Mesenchymal stem cell (in vitro differentiated cells and primary cell): ENCODE measurements around the gene TRIM74.
"Not testable (repeated sequence)": the region's sequence is repeated elsewhere in the genome, so short reads cannot be mapped to it uniquely, and the experiment has no call there.

Source experiments
- DNase-seq: peaks from one replicate; pipeline ENCODE4 v3.0.0-alpha.2; 2013
- H2AFZ ChIP-seq: one replicate; pipeline ENCODE4 v1.6.1; 2013; ENCODE audit warnings: low read depth, mild to moderate bottlenecking, control low read depth, inconsistent platforms, low read length, moderate library complexity
- H2AK5ac ChIP-seq: 2 replicates; pipeline ENCODE4 v1.6.1; 2013; ENCODE audit warnings: low read length, moderate library complexity, mild to moderate bottlenecking, inconsistent platforms; ENCODE audit not compliant: severe bottlenecking
- H2BK120ac ChIP-seq: one replicate; pipeline ENCODE4 v1.6.1; 2013; ENCODE audit warnings: low read depth, mild to moderate bottlenecking, inconsistent platforms, low read length, moderate library complexity
- H2BK12ac ChIP-seq, 2 experiments: one replicate each; pipeline ENCODE4 v1.6.1; 2013; ENCODE audit warnings: inconsistent platforms in 2 of 2, low read length in 2 of 2, mild to moderate bottlenecking in 2 of 2, moderate library complexity in 2 of 2, control low read depth in 1 of 2
- H2BK15ac ChIP-seq: one replicate; pipeline ENCODE4 v1.6.1; 2013; ENCODE audit warnings: mild to moderate bottlenecking, low read depth, inconsistent platforms; ENCODE audit not compliant: poor library complexity, severe bottlenecking
- H2BK5ac ChIP-seq: 2 replicates; pipeline ENCODE4 v1.6.1; 2013; ENCODE audit warnings: low read depth, mild to moderate bottlenecking, low read length, control low read depth, inconsistent platforms; ENCODE audit not compliant: poor library complexity, severe bottlenecking
- H3K14ac ChIP-seq, 2 experiments: one replicate each; pipeline ENCODE4 v1.6.1; 2013; ENCODE audit warnings: inconsistent platforms in 2 of 2, low read length in 2 of 2, control low read depth in 1 of 2, mild to moderate bottlenecking in 1 of 2, moderate library complexity in 1 of 2
- H3K18ac ChIP-seq, 2 experiments: one replicate each; pipeline ENCODE4 v1.6.1; 2013; ENCODE audit warnings: inconsistent platforms in 2 of 2, low read length in 2 of 2, control low read depth in 1 of 2, low read depth in 1 of 2, mild to moderate bottlenecking in 1 of 2
- H3K23ac ChIP-seq, 2 experiments: one replicate each; pipeline ENCODE4 v1.6.1; 2013; ENCODE audit warnings: inconsistent platforms in 2 of 2, low read length in 2 of 2, mild to moderate bottlenecking in 2 of 2, moderate library complexity in 2 of 2, control low read depth in 1 of 2
- H3K27ac ChIP-seq: 2 replicates; pipeline ENCODE4 v1.5.1; 2013; ENCODE audit warnings: mild to moderate bottlenecking, moderate library complexity, low read length, control low read depth, inconsistent platforms; ENCODE audit not compliant: poor library complexity, severe bottlenecking
- H3K27me3 ChIP-seq, 2 experiments: 2 replicates each; pipeline versions ENCODE4 v1.6.1 to v1.7.0; 2013; ENCODE audit warnings: low read length in 2 of 2, mild to moderate bottlenecking in 2 of 2, moderate library complexity in 2 of 2, control low read depth in 1 of 2, inconsistent platforms in 1 of 2; ENCODE audit not compliant: control insufficient read depth in 1 of 2, insufficient read depth in 1 of 2
- H3K36me3 ChIP-seq, 2 experiments: 2 replicates each; pipeline versions ENCODE4 v1.6.1 to v1.7.0; 2013; ENCODE audit warnings: low read length in 2 of 2, control low read depth in 1 of 2, inconsistent platforms in 1 of 2, low read depth in 1 of 2, mild to moderate bottlenecking in 1 of 2; ENCODE audit not compliant: insufficient read depth in 2 of 2, control insufficient read depth in 1 of 2
- H3K4ac ChIP-seq, 2 experiments: one replicate each; pipeline ENCODE4 v1.6.1; 2013; ENCODE audit warnings: inconsistent platforms in 2 of 2, low read length in 2 of 2, mild to moderate bottlenecking in 2 of 2, moderate library complexity in 2 of 2, control low read depth in 1 of 2, low read depth in 1 of 2
- H3K4me1 ChIP-seq: 2 replicates; pipeline ENCODE4 v1.6.1; 2013; ENCODE audit warnings: low read depth, low read length, control low read depth; ENCODE audit not compliant: control insufficient read depth, insufficient read depth
- H3K4me2 ChIP-seq: 2 replicates; pipeline ENCODE4 v1.6.1; 2013; ENCODE audit warnings: low read length, mild to moderate bottlenecking, inconsistent platforms; ENCODE audit not compliant: poor library complexity, severe bottlenecking
- H3K4me3 ChIP-seq, 2 experiments: 2 replicates each; pipeline versions ENCODE4 v1.5.1 to v1.7.0; 2013; ENCODE audit warnings: low read length in 2 of 2, mild to moderate bottlenecking in 2 of 2, control low read depth in 1 of 2, low read depth in 1 of 2; ENCODE audit not compliant: insufficient read depth in 1 of 2
- H3K79me1 ChIP-seq: replicated peaks from 2 replicates; pipeline ENCODE4 v1.6.1; 2013; ENCODE audit warnings: mild to moderate bottlenecking, control low read depth, low read length, inconsistent platforms; ENCODE audit not compliant: poor library complexity, severe bottlenecking
- H3K9ac ChIP-seq: 2 replicates; pipeline ENCODE4 v1.7.0; 2013; ENCODE audit warnings: mild to moderate bottlenecking, low read length, moderate library complexity
- H3K9me3 ChIP-seq: 2 replicates; pipeline ENCODE4 v1.7.0; 2013; ENCODE audit warnings: mild to moderate bottlenecking, low read length; ENCODE audit not compliant: control insufficient read depth
- H4K8ac ChIP-seq: one replicate; pipeline ENCODE4 v1.6.1; 2013; ENCODE audit warnings: inconsistent platforms, mild to moderate bottlenecking, low read length, moderate library complexity
- H4K91ac ChIP-seq: one replicate; pipeline ENCODE4 v1.6.1; 2013; ENCODE audit warnings: mild to moderate bottlenecking, low read length, inconsistent platforms
- WGBS: methylation state at CpG from one replicate; pipeline ENCODE4 v1.1.7; 2013; ENCODE audit warnings: mixed read lengths; 5-methylcytosine and 5-hydroxymethylcytosine counted together

TRIM74 gene

GRCh38 chr7:72982084-72982483 lies 12.8 kb upstream of the TRIM74 start:
- H3K18ac ChIP-seq, H3K9ac ChIP-seq: not testable (repeated sequence)
- WGBS = no CpG with 5 or more reads among the region's 11 CpGs

GRCh38 chr7:72980382-72980781 lies 11.1 kb upstream of the TRIM74 start:
- H3K27me3 ChIP-seq, H2AK5ac ChIP-seq, H3K23ac ChIP-seq, H3K4ac ChIP-seq, H2BK5ac ChIP-seq, H3K79me1 ChIP-seq, H3K36me3 ChIP-seq, H2BK12ac ChIP-seq, H4K91ac ChIP-seq, H3K18ac ChIP-seq, H2BK120ac ChIP-seq, H3K9ac ChIP-seq, H3K4me2 ChIP-seq, DNase-seq, H3K4me3 ChIP-seq, H3K4me1 ChIP-seq, H2BK15ac ChIP-seq, H3K27ac ChIP-seq, H3K14ac ChIP-seq, H2AFZ ChIP-seq, H3K9me3 ChIP-seq, H4K8ac ChIP-seq: not testable (repeated sequence)
- WGBS = no CpG with 5 or more reads among the region's 6 CpGs

More at GRCh38 chr7:72982084-72982483, 12.8 kb upstream of the TRIM74 start:
- H3K4me2 ChIP-seq, H2BK5ac ChIP-seq, H2BK120ac ChIP-seq, H4K8ac ChIP-seq, H3K4me1 ChIP-seq, H2BK15ac ChIP-seq, H3K4me3 ChIP-seq, H3K27ac ChIP-seq, H3K9me3 ChIP-seq, H3K36me3 ChIP-seq, H3K27me3 ChIP-seq, DNase-seq, H3K14ac ChIP-seq, H3K4ac ChIP-seq, H4K91ac ChIP-seq, H3K23ac ChIP-seq, H2BK12ac ChIP-seq, H2AFZ ChIP-seq, H2AK5ac ChIP-seq, H3K79me1 ChIP-seq: not testable (repeated sequence)

GRCh38 chr7:72976434-72976833 lies 7.2 kb upstream of the TRIM74 start:
- H3K4me1 ChIP-seq, H2BK5ac ChIP-seq, H3K23ac ChIP-seq, DNase-seq, H3K4me3 ChIP-seq, H3K9ac ChIP-seq, H3K4ac ChIP-seq, H3K27ac ChIP-seq, H2BK15ac ChIP-seq, H2BK120ac ChIP-seq, H3K4me2 ChIP-seq, H3K18ac ChIP-seq, H3K79me1 ChIP-seq, H2AK5ac ChIP-seq, H3K36me3 ChIP-seq, H3K27me3 ChIP-seq, H3K9me3 ChIP-seq, H2BK12ac ChIP-seq, H3K14ac ChIP-seq, H2AFZ ChIP-seq, H4K8ac ChIP-seq, H4K91ac ChIP-seq: not testable (repeated sequence)
- WGBS = no CpG with 5 or more reads among the region's 12 CpGs

DNA sequence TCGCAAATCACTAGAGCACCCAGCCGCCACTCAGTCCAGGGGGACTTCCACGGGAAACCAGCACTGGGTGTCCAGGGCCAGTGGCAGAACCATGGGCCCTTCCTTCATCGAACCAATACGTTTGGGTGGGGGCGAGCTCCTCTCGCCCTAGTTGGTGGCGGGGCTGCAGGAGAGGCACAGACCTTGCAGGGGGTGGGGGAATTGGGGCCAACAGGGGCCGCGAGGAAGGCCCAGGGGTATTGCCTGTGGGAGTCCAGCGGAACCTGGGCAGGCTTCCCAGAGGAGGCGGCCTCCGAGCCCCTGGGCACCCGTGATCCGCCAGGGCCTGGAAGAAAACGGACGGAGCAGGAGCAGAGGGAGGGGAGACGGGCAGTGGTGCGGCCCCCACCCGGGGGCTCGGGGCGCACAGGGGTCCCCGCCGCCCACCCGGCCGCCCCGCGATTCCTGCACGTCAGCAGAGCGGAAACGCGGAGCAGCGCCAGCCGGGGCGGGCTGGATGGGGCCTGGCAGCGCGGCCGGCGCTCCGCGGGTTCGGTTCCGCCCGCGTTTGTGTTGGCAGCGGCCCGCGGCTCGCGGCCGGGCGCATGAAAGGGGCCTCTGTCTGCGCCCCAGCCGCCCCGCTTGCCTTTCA lies 6.5 kb upstream of the TRIM74 start:
- 100% methylated on average over 2 of the region's 55 CpGs for WGBS
- H3K36me3 ChIP-seq, H3K9me3 ChIP-seq, H3K79me1 ChIP-seq, H2BK5ac ChIP-seq, H2AFZ ChIP-seq, H3K4ac ChIP-seq, H3K27me3 ChIP-seq, H3K4me1 ChIP-seq, DNase-seq, H2AK5ac ChIP-seq, H3K4me3 ChIP-seq, H3K14ac ChIP-seq, H4K91ac ChIP-seq, H2BK15ac ChIP-seq, H3K9ac ChIP-seq, H2BK12ac ChIP-seq, H3K18ac ChIP-seq, H2BK120ac ChIP-seq, H3K23ac ChIP-seq, H3K27ac ChIP-seq, H3K4me2 ChIP-seq, H4K8ac ChIP-seq: not testable (repeated sequence)
